Measurements from ENCODE around the gene HPS4.

Gene HPS4

DNA sequence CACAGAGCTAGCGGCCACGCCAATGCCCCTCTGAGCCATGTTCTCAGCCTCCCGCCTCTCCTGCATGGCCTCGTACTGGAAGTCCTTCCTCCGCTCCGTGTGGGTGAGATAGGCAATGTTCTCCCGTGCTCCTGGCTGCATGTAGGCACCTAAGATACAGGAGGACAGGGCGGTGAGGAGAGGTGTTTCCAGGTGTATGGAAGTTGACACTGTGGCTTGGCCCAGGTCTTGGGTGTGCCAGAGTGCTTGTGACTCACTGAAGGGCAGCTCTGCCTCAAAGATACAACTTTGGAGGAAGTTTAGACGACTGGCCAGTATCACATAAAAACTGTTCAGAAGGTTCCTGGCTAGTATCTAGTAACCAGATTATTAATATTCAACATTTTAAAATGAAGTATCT is 8.6 kb upstream of the HPS4 start:
- DNase-seq (ENCODE audit: low read depth) = no peak
- no peak overlapping the region for H3K4me3 ChIP-seq (ENCODE audit: low read depth, low read length)
- TF ChIP-seq POLR2A (IDR thresholded peaks at IDR 0.05; ENCODE audit: extremely low read depth, insufficient read length) = no peak

DNA sequence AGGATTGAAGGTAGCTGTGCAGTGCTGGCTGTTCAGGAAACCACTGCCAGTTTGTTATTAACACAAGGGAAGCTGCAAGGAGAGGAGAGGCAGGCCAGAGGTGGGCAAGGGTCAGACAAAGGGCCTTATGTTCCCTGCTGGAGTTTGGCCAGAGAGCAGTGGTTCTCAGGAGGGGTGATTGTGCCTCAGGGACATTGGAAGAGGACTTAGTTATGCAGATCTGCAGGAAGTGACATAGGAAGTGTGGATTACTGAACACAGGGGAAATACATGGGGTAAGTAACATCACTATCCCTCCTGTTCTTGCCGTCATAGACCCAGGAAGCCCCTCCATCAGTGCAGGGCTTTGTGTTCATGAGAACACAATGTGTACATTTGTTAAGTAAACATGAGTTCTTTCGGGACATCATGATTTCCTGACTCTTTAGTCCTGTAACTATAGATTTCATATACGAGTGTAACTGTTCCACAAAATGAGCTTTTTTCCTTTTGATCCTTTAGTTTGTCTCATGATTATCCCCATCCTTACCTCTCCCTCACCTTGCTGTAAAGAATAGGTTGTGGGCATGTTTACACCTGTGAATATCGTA is 6.0 kb upstream of the HPS4 start:
- TF ChIP-seq, protein P1, sequence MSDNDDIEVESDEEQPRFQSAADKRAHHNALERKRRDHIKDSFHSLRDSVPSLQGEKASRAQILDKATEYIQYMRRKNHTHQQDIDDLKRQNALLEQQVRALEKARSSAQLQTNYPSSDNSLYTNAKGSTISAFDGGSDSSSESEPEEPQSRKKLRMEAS (IDR thresholded peaks at IDR 0.05; ENCODE audit: low read depth, low read length) = no peak
- TF ChIP-seq, protein P2, sequence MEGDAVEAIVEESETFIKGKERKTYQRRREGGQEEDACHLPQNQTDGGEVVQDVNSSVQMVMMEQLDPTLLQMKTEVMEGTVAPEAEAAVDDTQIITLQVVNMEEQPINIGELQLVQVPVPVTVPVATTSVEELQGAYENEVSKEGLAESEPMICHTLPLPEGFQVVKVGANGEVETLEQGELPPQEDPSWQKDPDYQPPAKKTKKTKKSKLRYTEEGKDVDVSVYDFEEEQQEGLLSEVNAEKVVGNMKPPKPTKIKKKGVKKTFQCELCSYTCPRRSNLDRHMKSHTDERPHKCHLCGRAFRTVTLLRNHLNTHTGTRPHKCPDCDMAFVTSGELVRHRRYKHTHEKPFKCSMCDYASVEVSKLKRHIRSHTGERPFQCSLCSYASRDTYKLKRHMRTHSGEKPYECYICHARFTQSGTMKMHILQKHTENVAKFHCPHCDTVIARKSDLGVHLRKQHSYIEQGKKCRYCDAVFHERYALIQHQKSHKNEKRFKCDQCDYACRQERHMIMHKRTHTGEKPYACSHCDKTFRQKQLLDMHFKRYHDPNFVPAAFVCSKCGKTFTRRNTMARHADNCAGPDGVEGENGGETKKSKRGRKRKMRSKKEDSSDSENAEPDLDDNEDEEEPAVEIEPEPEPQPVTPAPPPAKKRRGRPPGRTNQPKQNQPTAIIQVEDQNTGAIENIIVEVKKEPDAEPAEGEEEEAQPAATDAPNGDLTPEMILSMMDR (IDR thresholded peaks at IDR 0.05; ENCODE audit: low read depth, low read length) = no peak
- TF ChIP-seq POLR2A (IDR thresholded peaks at IDR 0.05; ENCODE audit: extremely low read depth, insufficient read length) (no peak), MYC (IDR thresholded peaks at IDR 0.05; ENCODE audit: low read depth, low read length) (no peak)
- H3K4me3 ChIP-seq (ENCODE audit: low read depth, low read length) = no peak overlapping the region
- DNase-seq (ENCODE audit: low read depth) = no peak

DNA sequence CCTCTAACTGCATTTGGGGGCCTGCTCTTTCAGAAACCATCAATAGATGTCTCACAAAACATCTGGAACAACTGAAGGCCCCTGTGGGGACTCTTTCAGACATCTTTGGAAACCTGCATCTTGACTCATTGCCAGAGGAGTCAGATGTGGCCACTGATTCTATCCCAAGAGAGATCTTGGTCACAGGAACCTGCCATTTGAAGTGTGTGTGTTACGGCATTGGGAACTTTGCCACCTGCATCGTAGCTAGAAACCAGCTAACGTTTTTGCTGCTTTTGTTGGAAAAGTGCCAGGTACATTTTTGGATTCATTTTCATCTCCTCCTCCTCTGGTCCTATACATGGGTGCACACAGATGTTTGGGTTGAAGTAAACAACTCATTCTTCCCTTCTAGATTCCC is 4.4 kb upstream of the HPS4 start:
- TF ChIP-seq, protein P2 (IDR thresholded peaks at IDR 0.05; ENCODE audit: low read depth, low read length) = no peak
- TF ChIP-seq POLR2A (IDR thresholded peaks at IDR 0.05; ENCODE audit: extremely low read depth, insufficient read length) = no peak
- TF ChIP-seq MYC (IDR thresholded peaks at IDR 0.05; ENCODE audit: low read depth, low read length) = no peak
- TF ChIP-seq, protein P1 (IDR thresholded peaks at IDR 0.05; ENCODE audit: low read depth, low read length) = no peak
- no peak overlapping the region for H3K4me3 ChIP-seq (ENCODE audit: low read depth, low read length)
- DNase-seq (ENCODE audit: low read depth) = no peak

DNA sequence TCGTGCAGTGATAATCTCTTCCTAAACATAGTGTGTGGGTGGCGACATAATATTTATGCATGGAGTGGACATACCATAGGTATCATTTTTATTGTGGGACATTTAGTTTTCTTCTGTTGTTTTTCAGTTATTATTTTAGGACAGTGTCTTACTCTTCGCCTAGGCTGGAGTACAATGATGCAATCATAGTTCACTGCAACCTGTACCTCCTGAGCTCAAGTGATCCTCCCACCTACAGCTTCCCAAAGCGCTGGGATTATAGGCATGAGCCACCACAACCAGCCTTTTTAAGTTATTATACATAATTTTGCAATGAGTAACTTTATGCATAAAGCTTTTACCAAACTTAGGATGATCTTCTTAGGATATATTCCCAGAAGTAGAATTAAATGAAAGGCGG is 2.8 kb upstream of the HPS4 start:
- no peak for DNase-seq (ENCODE audit: low read depth)
- H3K4me3 ChIP-seq (ENCODE audit: low read depth, low read length) = no peak overlapping the region
- TF ChIP-seq, protein P2 (IDR thresholded peaks at IDR 0.05; ENCODE audit: low read depth, low read length) = no peak
- TF ChIP-seq, protein P1 (IDR thresholded peaks at IDR 0.05; ENCODE audit: low read depth, low read length) = no peak
- TF ChIP-seq MYC (IDR thresholded peaks at IDR 0.05; ENCODE audit: low read depth, low read length) (no peak), POLR2A (IDR thresholded peaks at IDR 0.05; ENCODE audit: extremely low read depth, insufficient read length) (no peak)

DNA sequence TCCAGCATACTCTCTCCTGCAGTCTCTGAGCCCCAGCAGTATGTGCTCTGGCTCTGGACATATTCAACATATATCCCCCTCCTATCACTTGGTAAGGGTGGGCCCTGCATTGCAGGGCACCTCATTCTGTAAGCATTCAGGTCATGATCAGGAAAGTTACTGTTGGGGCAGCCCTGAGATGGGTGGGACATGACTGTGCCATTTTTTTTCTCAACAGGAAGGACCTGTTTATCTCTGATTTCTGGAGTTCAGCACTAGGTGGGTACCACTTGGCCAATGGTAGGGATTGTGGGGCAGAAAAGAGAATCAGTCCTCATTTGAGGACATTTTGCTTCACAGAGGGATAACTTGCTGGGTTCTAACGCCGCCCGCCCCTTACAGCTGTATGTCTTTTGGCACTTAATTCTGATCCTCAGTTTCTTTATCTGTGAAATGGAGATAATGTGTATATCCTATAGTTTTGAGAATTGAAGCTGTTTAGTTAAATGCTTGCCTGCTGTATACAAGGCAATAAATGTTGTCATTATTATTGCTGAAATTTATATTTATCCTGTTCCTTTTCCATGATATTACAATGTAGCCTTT is 2.3 kb upstream of the HPS4 start:
- DNase-seq (ENCODE audit: low read depth) = no peak
- TF ChIP-seq MYC (IDR thresholded peaks at IDR 0.05; ENCODE audit: low read depth, low read length) (no peak), POLR2A (IDR thresholded peaks at IDR 0.05; ENCODE audit: extremely low read depth, insufficient read length) (no peak)
- TF ChIP-seq, protein P1 (IDR thresholded peaks at IDR 0.05; ENCODE audit: low read depth, low read length) = no peak
- TF ChIP-seq, protein P2 (IDR thresholded peaks at IDR 0.05; ENCODE audit: low read depth, low read length) = no peak
- no peak overlapping the region for H3K4me3 ChIP-seq (ENCODE audit: low read depth, low read length)

DNA sequence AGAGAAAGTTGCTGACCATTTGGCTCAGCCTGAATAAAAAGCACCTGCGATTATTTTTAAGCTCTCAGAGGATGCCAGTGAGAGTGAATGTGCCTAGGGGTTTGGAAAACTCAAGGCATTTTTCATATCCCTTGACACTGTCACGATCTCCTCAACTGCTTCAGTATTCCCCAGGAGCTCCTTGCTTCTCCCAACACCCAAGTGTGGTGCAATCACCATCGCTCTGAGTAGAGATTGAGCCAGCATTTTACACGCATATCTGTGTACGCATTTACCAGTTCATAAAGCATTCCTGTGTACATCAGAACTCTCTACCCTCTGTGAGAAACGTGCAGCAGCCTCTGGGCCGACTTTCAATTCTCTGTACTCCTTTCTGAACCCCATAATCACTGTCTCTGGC is 1.4 kb upstream of the HPS4 start:
- DNase-seq (ENCODE audit: low read depth) = no peak
- TF ChIP-seq, protein P2 (IDR thresholded peaks at IDR 0.05; ENCODE audit: low read depth, low read length) = no peak
- TF ChIP-seq, protein P1 (IDR thresholded peaks at IDR 0.05; ENCODE audit: low read depth, low read length) = no peak
- no peak for TF ChIP-seq MYC (IDR thresholded peaks at IDR 0.05; ENCODE audit: low read depth, low read length)
- TF ChIP-seq POLR2A (IDR thresholded peaks at IDR 0.05; ENCODE audit: extremely low read depth, insufficient read length) = no peak
- H3K4me3 ChIP-seq (ENCODE audit: low read depth, low read length) = peak overlapping the region; percentile 100

Data from NB4 (cell line).